IPS-18a (cell line): ENCODE results near the gene BBC3.
A peak's percentile ranks its signal among the peaks of the same experiment; 100 is the strongest.
"Not testable (repeated sequence)": the region's sequence is repeated elsewhere in the genome, so short reads cannot be mapped to it uniquely, and the experiment has no call there.

Experiments
- H3K27ac ChIP-seq: one replicate; pipeline ENCODE4 v1.5.1; 2013; ENCODE audit warnings: low read length
- H3K27me3 ChIP-seq: one replicate; pipeline ENCODE4 v1.6.1; 2013; ENCODE audit warnings: mild to moderate bottlenecking, low read length; ENCODE audit not compliant: control insufficient read depth, insufficient read depth
- H3K36me3 ChIP-seq: one replicate; pipeline ENCODE4 v1.6.1; 2013; ENCODE audit warnings: low read depth, low read length; ENCODE audit not compliant: control insufficient read depth
- H3K4me1 ChIP-seq: one replicate; pipeline ENCODE4 v1.6.1; 2013; ENCODE audit warnings: low read depth, low read length; ENCODE audit not compliant: control insufficient read depth
- H3K4me3 ChIP-seq: one replicate; pipeline ENCODE4 v1.5.1; 2013; ENCODE audit warnings: low read length
- H3K9ac ChIP-seq: one replicate; pipeline ENCODE4 v1.6.1; 2013; ENCODE audit warnings: mild to moderate bottlenecking, low read length, moderate library complexity
- H3K9me3 ChIP-seq: one replicate; pipeline ENCODE4 v1.6.1; 2013; ENCODE audit warnings: low read depth, low read length; ENCODE audit not compliant: control insufficient read depth

Gene BBC3

GRCh38 chr19:47269596-47269995, 38.6 kb upstream of the BBC3 start:
- Histone ChIP-seq H3K4me1 (no peaks in the 10 kb centered on the region), H3K9me3 (no peaks in the 10 kb centered on the region), H3K9ac (no peak overlapping the region), H3K27me3 (no peaks in the 10 kb centered on the region), H3K36me3 (peaks cover 29% of the 10 kb centered on the region), H3K27ac (no peak overlapping the region), H3K4me3 (no peak overlapping the region)

GRCh38 chr19:47268028-47268427, 37.0 kb upstream of the BBC3 start:
- Histone ChIP-seq H3K4me3 (no peak overlapping the region), H3K36me3 (peaks cover 29% of the 10 kb centered on the region), H3K27ac (no peak overlapping the region), H3K9ac (no peak overlapping the region), H3K27me3 (no peaks in the 10 kb centered on the region), H3K4me1 (no peaks in the 10 kb centered on the region), H3K9me3 (no peaks in the 10 kb centered on the region)

- peaks cover 29% of the 10 kb centered on the region for H3K36me3 ChIP-seq
- H3K27me3 ChIP-seq: no peaks in the 10 kb centered on the region
- no peak overlapping the region for H3K4me3 ChIP-seq
Observed at GRCh38 chr19:47267350-47267759, 36.4 kb upstream of the BBC3 start.

GRCh38 chr19:47266401-47266941, 35.5 kb upstream of the BBC3 start:
- peaks cover 29% of the 10 kb centered on the region for H3K36me3 ChIP-seq
- H3K27me3 ChIP-seq: no peaks in the 10 kb centered on the region
- H3K27ac ChIP-seq: no peak overlapping the region
- H3K4me3 ChIP-seq: no peak overlapping the region
- no peak overlapping the region for H3K9ac ChIP-seq
- no peaks in the 10 kb centered on the region for H3K4me1 ChIP-seq
- no peaks in the 10 kb centered on the region for H3K9me3 ChIP-seq

More at GRCh38 chr19:47267350-47267759, 36.4 kb upstream of the BBC3 start:
- H3K4me1 ChIP-seq: no peaks in the 10 kb centered on the region
- H3K9me3 ChIP-seq: no peaks in the 10 kb centered on the region
- no peak overlapping the region for H3K27ac ChIP-seq
- no peak overlapping the region for H3K9ac ChIP-seq

GRCh38 chr19:47264629-47265028, 33.6 kb upstream of the BBC3 start:
- H3K27ac ChIP-seq: no peak overlapping the region
- peaks cover 36% of the 10 kb centered on the region for H3K36me3 ChIP-seq
- H3K9ac ChIP-seq: no peak overlapping the region
- H3K4me3 ChIP-seq: no peak overlapping the region
- H3K27me3 ChIP-seq: no peaks in the 10 kb centered on the region
- H3K4me1 ChIP-seq: no peaks in the 10 kb centered on the region
- no peaks in the 10 kb centered on the region for H3K9me3 ChIP-seq

- not testable (repeated sequence) for H3K27me3 ChIP-seq, H3K9ac ChIP-seq, H3K27ac ChIP-seq, H3K4me3 ChIP-seq, H3K9me3 ChIP-seq, H3K4me1 ChIP-seq
- peaks cover 32% of the 10 kb centered on the region for H3K36me3 ChIP-seq
Observed at GRCh38 chr19:47261946-47262793, 31.2 kb upstream of the BBC3 start.

GRCh38 chr19:47260476-47260875, 29.5 kb upstream of the BBC3 start:
- peaks cover 25% of the 10 kb centered on the region for H3K36me3 ChIP-seq
- no peak overlapping the region for H3K4me3 ChIP-seq
- H3K4me1 ChIP-seq: peaks cover 6% of the 10 kb centered on the region

GRCh38 chr19:47258895-47259555, 28.0 kb upstream of the BBC3 start:
- Histone ChIP-seq H3K36me3 (peaks cover 22% of the 10 kb centered on the region), H3K27ac (no peak overlapping the region), H3K9ac (no peak overlapping the region), H3K4me1 (peaks cover 6% of the 10 kb centered on the region), H3K4me3 (no peak overlapping the region), H3K27me3 (no peaks in the 10 kb centered on the region), H3K9me3 (no peaks in the 10 kb centered on the region)

More at GRCh38 chr19:47260476-47260875, 29.5 kb upstream of the BBC3 start:
- no peaks in the 10 kb centered on the region for H3K9me3 ChIP-seq
- H3K27ac ChIP-seq: no peak overlapping the region
- no peak overlapping the region for H3K9ac ChIP-seq
- H3K27me3 ChIP-seq: no peaks in the 10 kb centered on the region

GRCh38 chr19:47258434-47258833, 27.4 kb upstream of the BBC3 start:
- Histone ChIP-seq H3K4me3 (no peak overlapping the region), H3K9me3 (no peaks in the 10 kb centered on the region), H3K27ac (no peak overlapping the region), H3K9ac (peak overlapping the region; percentile 77), H3K36me3 (peaks cover 22% of the 10 kb centered on the region), H3K27me3 (no peaks in the 10 kb centered on the region), H3K4me1 (peaks cover 6% of the 10 kb centered on the region)

GRCh38 chr19:47257411-47258169, 26.6 kb upstream of the BBC3 start:
- Histone ChIP-seq H3K4me3 (peak overlapping the region; percentile 89), H3K36me3 (peaks cover 22% of the 10 kb centered on the region), H3K27ac (peak overlapping the region; percentile 78), H3K9me3 (no peaks in the 10 kb centered on the region), H3K27me3 (no peaks in the 10 kb centered on the region), H3K9ac (peak overlapping the region; percentile 77), H3K4me1 (peaks cover 6% of the 10 kb centered on the region)

GRCh38 chr19:47256693-47257410, 25.9 kb upstream of the BBC3 start:
- peaks cover 6% of the 10 kb centered on the region for H3K4me1 ChIP-seq
- H3K9me3 ChIP-seq: no peaks in the 10 kb centered on the region
- peak overlapping the region; percentile 89 for H3K4me3 ChIP-seq
- H3K27me3 ChIP-seq: no peaks in the 10 kb centered on the region
- peak overlapping the region; percentile 58 for H3K9ac ChIP-seq
- H3K27ac ChIP-seq: no peak overlapping the region
- peaks cover 22% of the 10 kb centered on the region for H3K36me3 ChIP-seq
